T-helper 17 cell (primary cell): ENCODE data around the gene MED16. TPM values are rescaled to one million over a fixed set of nuclear protein-coding genes. Genes with fewer than 3 reads are reported as not detected.

Experiments
- ATAC-seq: fragments of 150-1000 bp; cut with Tn5 transposase; 2 replicates; pipeline ENCODE4 v1.10.0; 2021; ENCODE audit warnings: mild to moderate bottlenecking, moderate library complexity
- DNase-seq, 3 donors: peaks; one replicate each; pipeline versions ENCODE4 v3.0.0 to v3.0.0-alpha.2; 2020 to 2021
- H3K9me3 ChIP-seq: one replicate; pipeline ENCODE4 v1.7.0; 2013; ENCODE audit warnings: low read length, mild to moderate bottlenecking; ENCODE audit not compliant: control insufficient read depth, poor library complexity, severe bottlenecking
- H3K27ac Mint-ChIP-seq: one replicate; pipeline ENCODE4 v1.8.0; 2022; ENCODE audit warnings: mild to moderate bottlenecking, moderate library complexity, mixed read lengths
- H3K27me3 Mint-ChIP-seq: one replicate; pipeline ENCODE4 v1.8.0; 2022; ENCODE audit warnings: mixed read lengths
- H3K36me3 Mint-ChIP-seq: one replicate; pipeline ENCODE4 v1.8.0; 2022; ENCODE audit warnings: low read depth, mixed read lengths
- H3K4me1 Mint-ChIP-seq: one replicate; pipeline ENCODE4 v1.8.0; 2022; ENCODE audit warnings: mild to moderate bottlenecking, mixed read lengths
- H3K4me3 Mint-ChIP-seq: one replicate; pipeline ENCODE4 v1.8.0; 2022; ENCODE audit warnings: mild to moderate bottlenecking, moderate library complexity, mixed read lengths
- total RNA-seq, 4 donors: library from RNA in 2 of 4; stranded (reverse) in 2 of 4; gene quantifications; one replicate each; pipeline ENCODE4 v1.2.3 and lab custom pipeline; 2022 to 2026

The MED16 gene, protein sequence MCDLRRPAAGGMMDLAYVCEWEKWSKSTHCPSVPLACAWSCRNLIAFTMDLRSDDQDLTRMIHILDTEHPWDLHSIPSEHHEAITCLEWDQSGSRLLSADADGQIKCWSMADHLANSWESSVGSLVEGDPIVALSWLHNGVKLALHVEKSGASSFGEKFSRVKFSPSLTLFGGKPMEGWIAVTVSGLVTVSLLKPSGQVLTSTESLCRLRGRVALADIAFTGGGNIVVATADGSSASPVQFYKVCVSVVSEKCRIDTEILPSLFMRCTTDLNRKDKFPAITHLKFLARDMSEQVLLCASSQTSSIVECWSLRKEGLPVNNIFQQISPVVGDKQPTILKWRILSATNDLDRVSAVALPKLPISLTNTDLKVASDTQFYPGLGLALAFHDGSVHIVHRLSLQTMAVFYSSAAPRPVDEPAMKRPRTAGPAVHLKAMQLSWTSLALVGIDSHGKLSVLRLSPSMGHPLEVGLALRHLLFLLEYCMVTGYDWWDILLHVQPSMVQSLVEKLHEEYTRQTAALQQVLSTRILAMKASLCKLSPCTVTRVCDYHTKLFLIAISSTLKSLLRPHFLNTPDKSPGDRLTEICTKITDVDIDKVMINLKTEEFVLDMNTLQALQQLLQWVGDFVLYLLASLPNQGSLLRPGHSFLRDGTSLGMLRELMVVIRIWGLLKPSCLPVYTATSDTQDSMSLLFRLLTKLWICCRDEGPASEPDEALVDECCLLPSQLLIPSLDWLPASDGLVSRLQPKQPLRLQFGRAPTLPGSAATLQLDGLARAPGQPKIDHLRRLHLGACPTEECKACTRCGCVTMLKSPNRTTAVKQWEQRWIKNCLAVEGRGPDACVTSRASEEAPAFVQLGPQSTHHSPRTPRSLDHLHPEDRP
- total RNA-seq (10 to 100 TPM; 59.6 to 71.3 TPM), total RNA-seq (lab: John Stamatoyannopoulos, UW) (47.9 to 70.5 reads per million in 2 donors)

DNA sequence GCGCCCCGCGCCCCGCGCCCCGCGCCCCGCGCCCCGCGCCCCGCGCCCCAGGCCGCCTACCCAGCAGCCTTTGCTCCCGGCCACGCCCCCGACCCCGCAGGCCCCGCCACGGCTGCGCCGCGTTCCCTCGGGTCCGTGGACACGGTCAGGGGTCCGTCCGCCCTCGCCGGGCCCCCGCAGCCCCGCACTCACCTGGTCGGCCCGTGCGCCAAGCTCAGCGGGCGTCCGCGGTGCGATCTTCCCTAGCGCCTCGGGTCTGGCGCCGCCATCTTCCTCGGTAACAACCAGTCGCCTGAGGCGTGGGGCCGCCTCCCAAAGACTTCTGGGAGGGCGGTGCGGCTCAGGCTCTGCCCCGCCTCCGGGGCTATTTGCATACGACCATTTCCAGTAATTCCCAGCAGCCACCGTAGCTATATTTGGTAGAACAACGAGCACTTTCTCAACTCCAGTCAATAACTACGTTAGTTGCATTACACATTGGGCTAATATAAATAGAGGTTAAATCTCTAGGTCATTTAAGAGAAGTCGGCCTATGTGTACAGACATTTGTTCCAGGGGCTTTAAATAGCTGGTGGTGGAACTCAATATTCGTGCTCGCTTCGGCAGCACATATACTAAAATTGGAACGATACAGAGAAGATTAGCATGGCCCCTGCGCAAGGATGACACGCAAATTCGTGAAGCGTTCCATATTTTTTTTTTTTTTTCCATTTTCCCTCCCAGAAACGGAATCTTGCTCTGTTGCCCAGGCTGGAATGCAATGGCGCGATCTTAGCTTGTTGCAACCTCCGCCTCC lies at the start of gene MED16, which contains the start of gene RNU6-9:
Gene MED16 (minus strand): TSS at position 294 of the 796 bp plus-strand sequence. CDS start 2,056 bp downstream, outside the sequence.
Gene RNU6-9 (plus strand): TSS at position 591 of the 796 bp plus-strand sequence.
- no peaks in the 10 kb centered on the region for H3K36me3 Mint-ChIP-seq
- ATAC-seq (peak; percentile 88), DNase-seq (peak; percentile 85 to 87 (median 87))
- H3K4me3 Mint-ChIP-seq = peak within 1 kb of the TSS; percentile 86
- H3K4me1 Mint-ChIP-seq = peaks cover 26% of the 10 kb centered on the region
- H3K9me3 ChIP-seq = no peaks in the 10 kb centered on the region
- H3K27me3 Mint-ChIP-seq = no peaks in the 10 kb centered on the region
- H3K27ac Mint-ChIP-seq = peak within 1 kb of the TSS; percentile 95

- ATAC-seq (no peak), DNase-seq (no peak)
- H3K27ac Mint-ChIP-seq = peak overlapping the region; percentile 60
- H3K4me1 Mint-ChIP-seq = peaks cover 20% of the 10 kb centered on the region
- H3K36me3 Mint-ChIP-seq = peaks cover 2% of the 10 kb centered on the region
- H3K9me3 ChIP-seq = no peaks in the 10 kb centered on the region
- H3K27me3 Mint-ChIP-seq = no peaks in the 10 kb centered on the region
- no peak overlapping the region for H3K4me3 Mint-ChIP-seq
Measured at GRCh38 chr19:942133-942645, 49.2 kb upstream of the MED16 start.

- Mint-ChIP-seq H3K27me3 (no peaks in the 10 kb centered on the region), H3K27ac (peak overlapping the region; percentile 60), H3K4me1 (peaks cover 23% of the 10 kb centered on the region), H3K36me3 (peaks cover 2% of the 10 kb centered on the region), H3K4me3 (peak overlapping the region; percentile 82)
- H3K9me3 ChIP-seq = no peaks in the 10 kb centered on the region
- ATAC-seq (peak; percentile 5), DNase-seq (no peak)
Measured at GRCh38 chr19:941292-942132, 48.5 kb upstream of the MED16 start.

- H3K27me3 Mint-ChIP-seq = no peaks in the 10 kb centered on the region
- no peaks in the 10 kb centered on the region for H3K9me3 ChIP-seq
- peaks cover 23% of the 10 kb centered on the region for H3K4me1 Mint-ChIP-seq
- peaks cover 2% of the 10 kb centered on the region for H3K36me3 Mint-ChIP-seq
- ATAC-seq (peak; percentile 80), DNase-seq (peak; percentile 64 to 78 (median 73))
- no peak overlapping the region for H3K27ac Mint-ChIP-seq
- peak overlapping the region; percentile 88 for H3K4me3 Mint-ChIP-seq
Measured at GRCh38 chr19:940591-941291, 47.8 kb upstream of the MED16 start.

DNA sequence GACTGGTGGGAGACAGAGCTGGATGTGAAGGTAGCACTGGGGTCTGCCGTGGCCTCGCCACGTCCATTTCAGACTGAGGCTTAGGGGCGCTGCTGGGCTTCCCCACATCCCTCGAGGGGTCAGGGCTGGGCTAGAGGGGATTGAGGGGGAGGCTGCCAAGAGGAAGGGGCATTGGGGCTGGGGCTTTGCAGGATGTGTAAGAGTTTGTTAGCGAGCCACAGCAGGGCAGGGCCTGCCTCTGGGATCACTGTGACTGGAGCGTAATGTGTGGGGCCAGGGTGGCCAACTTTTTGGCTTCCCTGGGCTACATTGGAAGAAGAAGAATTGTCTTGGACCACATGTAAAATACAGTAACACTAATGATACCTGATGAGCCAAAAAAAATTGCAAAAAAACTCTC lies 46.9 kb upstream of the MED16 start:
- no peak for DNase-seq
- ATAC-seq = no peak
- Mint-ChIP-seq H3K36me3 (peaks cover 2% of the 10 kb centered on the region), H3K4me1 (peaks cover 23% of the 10 kb centered on the region), H3K27me3 (no peaks in the 10 kb centered on the region), H3K4me3 (peak overlapping the region; percentile 88), H3K27ac (peak overlapping the region; percentile 84)
- H3K9me3 ChIP-seq = no peaks in the 10 kb centered on the region

DNA sequence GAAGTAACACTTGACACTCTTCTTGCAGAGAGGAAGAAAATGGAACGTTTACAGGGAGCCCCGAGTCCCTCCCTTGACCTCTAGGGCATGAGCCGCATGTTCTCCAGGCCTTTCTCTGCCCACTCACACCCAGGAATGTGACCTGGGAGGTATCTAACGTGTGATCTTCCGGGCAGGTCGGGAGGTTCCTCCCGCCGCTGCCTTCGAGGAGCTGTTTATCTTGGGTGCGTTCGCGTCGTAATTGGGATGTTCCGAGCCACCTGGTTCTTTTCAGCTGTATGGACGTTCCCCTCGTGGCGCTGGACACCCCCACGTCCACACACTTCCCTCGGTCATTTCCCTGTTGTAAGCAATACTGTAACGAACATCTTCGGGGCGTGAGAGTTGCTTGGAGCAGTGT lies 46.5 kb upstream of the MED16 start:
- Mint-ChIP-seq H3K27ac (peak overlapping the region; percentile 84), H3K4me1 (peaks cover 23% of the 10 kb centered on the region), H3K4me3 (peak overlapping the region; percentile 43), H3K36me3 (peaks cover 2% of the 10 kb centered on the region), H3K27me3 (no peaks in the 10 kb centered on the region)
- ATAC-seq = no peak
- H3K9me3 ChIP-seq = no peaks in the 10 kb centered on the region
- DNase-seq = no peak

DNA sequence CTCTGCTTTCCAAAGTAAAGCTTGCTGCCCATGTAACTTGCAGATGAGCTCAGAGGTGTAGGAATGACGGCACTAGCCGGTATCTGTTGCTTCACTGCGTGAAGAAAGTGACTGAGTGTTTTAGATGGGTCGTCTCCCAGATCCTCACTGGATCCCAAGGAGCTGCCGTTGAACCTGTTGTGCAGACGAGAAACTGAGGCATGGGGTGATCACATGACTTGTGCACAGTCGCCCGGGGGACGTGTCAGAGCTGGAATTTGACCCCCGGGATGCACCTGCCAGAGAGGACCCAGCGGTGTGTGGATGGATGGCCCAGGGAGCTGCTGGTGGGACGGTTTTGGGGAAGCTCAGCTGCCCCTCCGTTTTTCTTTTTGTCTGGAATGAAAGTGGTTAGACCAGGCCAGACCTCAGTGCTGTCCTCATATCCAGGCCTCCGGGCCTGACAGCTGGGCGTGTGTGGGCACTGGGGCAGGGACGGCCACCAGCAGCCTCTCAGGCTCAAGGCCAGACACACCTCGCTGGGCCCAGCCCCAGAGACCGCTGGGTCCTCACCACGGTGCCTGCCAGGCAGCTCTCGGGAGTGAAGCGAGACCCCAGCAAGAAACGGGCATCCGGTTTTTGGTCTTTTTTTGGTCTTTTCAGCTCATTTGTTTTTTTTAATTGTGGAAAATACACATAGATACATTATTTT lies 45.4 kb upstream of the MED16 start:
- H3K27ac Mint-ChIP-seq = no peak overlapping the region
- ATAC-seq (no peak), DNase-seq (no peak)
- H3K36me3 Mint-ChIP-seq = peaks cover 2% of the 10 kb centered on the region
- no peaks in the 10 kb centered on the region for H3K27me3 Mint-ChIP-seq
- H3K4me3 Mint-ChIP-seq = no peak overlapping the region
- no peaks in the 10 kb centered on the region for H3K9me3 ChIP-seq
- H3K4me1 Mint-ChIP-seq = peaks cover 26% of the 10 kb centered on the region

- Mint-ChIP-seq H3K27me3 (no peaks in the 10 kb centered on the region), H3K4me1 (peaks cover 32% of the 10 kb centered on the region), H3K36me3 (peaks cover 4% of the 10 kb centered on the region), H3K4me3 (no peak overlapping the region), H3K27ac (no peak overlapping the region)
- ATAC-seq = peak; percentile 16
- no peaks in the 10 kb centered on the region for H3K9me3 ChIP-seq
- DNase-seq = no peak
Measured at GRCh38 chr19:937259-937694, 44.3 kb upstream of the MED16 start.

GRCh38 chr19:936175-936546 lies 43.2 kb upstream of the MED16 start:
- Mint-ChIP-seq H3K36me3 (peaks cover 4% of the 10 kb centered on the region), H3K27ac (no peak overlapping the region), H3K27me3 (no peaks in the 10 kb centered on the region), H3K4me3 (no peak overlapping the region), H3K4me1 (peaks cover 30% of the 10 kb centered on the region)
- no peak for ATAC-seq
- H3K9me3 ChIP-seq = no peaks in the 10 kb centered on the region
- no peak for DNase-seq

DNA sequence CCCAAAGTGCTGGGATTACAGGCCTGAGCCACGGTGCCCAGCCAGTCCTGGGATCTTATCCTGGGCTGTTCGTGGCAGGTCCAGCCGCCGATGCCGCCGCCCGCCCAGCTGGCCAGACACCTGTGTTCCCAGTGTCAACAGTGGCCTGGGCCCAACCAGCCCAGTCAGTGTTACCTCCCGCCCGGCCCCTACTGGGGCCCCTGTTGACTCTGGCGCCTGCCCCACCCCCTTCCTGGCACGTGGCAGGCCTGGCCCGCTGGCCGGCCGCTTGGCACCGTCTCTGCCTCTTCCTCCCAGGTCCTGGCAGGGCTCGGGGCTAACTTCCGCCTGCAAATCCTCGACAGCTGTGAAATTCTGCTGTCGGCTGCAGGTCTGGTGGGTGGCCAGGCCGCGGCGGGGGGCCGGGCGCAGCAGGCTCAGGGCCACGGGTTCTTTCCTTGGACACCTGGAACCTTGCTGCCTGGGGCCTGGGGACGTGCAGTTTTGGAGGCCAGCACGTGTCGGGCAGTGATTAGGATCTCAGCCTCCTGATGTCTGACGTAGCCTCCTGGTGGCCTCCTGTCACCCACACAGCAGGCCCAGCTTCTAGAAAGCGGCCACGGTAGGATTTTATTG lies 42.0 kb upstream of the MED16 start:
- DNase-seq = no peak
- Mint-ChIP-seq H3K4me1 (peaks cover 23% of the 10 kb centered on the region), H3K27me3 (no peaks in the 10 kb centered on the region), H3K4me3 (no peak overlapping the region), H3K36me3 (peaks cover 4% of the 10 kb centered on the region), H3K27ac (no peak overlapping the region)
- H3K9me3 ChIP-seq = no peaks in the 10 kb centered on the region
- no peak for ATAC-seq
